DMS79 (cell line): ENCODE results near the gene CMTR1.
"Not testable (repeated sequence)": the region's sequence is repeated elsewhere in the genome, so short reads cannot be mapped to it uniquely, and the experiment has no call there.

Experiments
- DNase-seq: peaks from one replicate; lab custom pipeline; 2025; lab: John Stamatoyannopoulos, UW

Gene CMTR1

DNA sequence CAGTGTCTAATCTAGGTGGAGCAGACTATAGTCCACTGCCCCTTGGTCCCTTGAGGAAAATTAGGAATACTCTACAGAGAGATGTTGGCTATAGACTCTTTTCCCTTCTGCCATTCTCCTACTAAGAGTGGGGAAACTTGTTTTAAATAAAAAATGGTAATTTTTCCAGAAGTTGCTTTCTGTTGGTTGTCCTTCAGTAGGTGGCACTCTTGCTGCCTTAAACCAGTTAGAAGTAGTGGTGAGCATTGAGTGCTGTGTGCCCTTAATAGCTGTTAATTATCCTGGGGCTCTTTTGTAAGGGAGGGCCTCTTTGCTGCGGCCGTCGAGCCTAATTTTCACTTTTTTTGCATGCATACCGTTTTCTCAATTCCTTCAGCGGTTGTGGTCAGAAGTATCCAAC, 2.8 kb downstream of the CMTR1 start:
- DNase-seq, result no peak

DNA sequence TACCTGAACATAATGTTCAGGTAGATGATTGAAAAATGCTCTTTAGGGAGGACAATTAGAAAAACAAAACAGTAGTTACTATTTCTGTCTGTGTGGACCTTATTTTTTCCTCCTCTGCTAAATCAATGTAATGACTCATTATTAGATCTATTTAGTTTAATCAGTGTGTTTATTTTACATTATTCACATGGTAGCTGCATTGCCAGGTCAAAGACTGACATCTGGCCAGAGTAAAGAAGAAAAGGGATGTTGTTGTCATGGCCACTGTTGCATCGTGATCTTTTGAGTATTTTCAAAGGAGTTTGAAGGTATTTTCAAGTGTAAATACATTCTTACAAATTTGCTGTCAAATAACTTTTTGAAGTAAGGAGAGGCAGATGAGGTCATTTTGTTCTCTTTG, 5.9 kb downstream of the CMTR1 start:
- DNase-seq, result no peak

DNA sequence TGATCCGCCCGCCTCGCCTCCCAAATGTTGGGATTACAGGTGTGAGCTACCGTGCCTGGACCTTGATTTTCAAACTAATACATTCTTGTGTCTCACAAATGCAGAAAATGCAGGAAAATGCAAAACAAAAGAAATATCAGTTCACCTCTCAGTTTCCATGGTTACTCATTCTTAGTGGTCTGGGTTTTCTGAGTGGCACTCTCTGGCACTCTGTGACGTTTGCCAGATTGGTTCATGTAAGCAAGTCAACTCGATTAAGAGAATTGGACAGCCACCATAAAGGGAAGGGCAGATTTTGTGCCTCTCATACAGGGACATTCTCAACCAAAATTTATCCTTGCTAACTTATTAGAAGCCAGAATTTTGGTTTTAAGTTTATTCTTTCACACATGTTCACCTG, 8.6 kb downstream of the CMTR1 start:
- DNase-seq, result no peak

DNA sequence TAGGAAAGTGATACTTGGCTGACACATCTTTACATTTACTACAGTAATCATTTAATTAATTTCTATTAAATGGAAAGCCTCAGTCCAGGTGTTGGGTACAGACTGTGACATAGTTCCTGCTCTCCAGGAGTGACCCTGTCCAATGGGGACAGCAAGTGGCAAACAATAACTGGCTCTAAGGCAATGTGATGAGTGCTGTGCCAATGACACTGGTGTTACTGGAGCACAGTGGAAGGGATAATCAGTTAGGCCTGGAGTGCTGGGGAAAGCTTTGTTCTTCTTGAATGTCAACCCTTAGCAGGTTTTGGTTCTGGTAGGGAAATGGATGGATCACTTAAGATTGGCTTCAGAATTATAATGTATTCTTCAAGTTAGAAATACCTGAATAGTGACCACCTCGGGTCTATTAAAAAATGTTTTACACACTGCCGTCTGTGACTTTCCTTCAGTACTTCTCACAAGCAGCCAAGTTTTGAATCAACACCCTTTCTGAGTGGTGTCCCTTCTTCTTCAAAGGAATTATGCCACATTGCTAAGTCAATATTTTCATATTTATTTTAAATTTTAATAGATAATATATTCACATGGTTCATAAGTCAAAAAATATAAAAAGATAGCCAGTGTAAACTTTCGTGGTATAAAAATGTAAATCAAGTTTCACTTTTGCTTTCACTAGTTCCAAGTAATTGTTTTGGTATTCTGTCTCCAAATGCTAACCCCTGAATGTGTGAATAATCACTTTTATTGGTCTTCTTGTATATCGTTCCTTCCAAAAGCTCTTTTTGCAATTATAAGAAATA, 9.6 kb downstream of the CMTR1 start:
- no peak for DNase-seq

DNA sequence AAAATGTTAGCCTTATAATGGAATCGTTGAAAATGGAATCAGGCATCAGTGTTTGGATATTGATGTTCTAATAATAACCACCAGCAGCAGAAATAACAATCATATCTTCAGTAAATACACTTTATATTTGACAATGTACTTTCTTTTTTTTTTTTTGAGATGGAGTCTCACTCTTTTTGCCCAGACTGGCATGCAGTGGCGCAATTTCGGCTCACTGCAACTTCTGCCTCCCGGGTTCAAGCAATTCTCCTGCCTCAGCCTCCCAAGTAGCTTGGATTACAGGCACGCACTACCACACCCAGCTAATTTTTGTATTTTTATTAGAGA, 10.2 kb downstream of the CMTR1 start:
- DNase-seq, result not testable (repeated sequence)

DNA sequence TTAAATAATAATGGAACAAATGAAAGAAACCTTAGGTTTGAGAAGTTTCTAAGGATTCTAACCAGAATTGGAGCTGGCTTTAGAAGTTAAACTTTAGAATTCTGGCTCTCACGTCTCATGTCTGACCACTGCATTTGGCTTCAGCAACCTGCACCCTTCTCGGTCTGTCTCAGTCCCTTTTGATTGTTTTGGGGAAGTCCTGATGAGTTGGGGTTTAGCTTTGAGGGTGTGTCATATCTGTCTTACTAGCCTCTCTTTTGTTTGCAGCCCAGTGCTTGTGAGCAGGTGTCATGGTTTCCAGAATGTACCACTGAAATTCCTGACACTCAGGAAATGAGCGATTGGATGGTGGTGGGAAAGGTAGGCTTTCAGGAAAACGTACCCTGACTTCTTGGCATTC, 17.0 kb downstream of the CMTR1 start:
- no peak for DNase-seq

DNA sequence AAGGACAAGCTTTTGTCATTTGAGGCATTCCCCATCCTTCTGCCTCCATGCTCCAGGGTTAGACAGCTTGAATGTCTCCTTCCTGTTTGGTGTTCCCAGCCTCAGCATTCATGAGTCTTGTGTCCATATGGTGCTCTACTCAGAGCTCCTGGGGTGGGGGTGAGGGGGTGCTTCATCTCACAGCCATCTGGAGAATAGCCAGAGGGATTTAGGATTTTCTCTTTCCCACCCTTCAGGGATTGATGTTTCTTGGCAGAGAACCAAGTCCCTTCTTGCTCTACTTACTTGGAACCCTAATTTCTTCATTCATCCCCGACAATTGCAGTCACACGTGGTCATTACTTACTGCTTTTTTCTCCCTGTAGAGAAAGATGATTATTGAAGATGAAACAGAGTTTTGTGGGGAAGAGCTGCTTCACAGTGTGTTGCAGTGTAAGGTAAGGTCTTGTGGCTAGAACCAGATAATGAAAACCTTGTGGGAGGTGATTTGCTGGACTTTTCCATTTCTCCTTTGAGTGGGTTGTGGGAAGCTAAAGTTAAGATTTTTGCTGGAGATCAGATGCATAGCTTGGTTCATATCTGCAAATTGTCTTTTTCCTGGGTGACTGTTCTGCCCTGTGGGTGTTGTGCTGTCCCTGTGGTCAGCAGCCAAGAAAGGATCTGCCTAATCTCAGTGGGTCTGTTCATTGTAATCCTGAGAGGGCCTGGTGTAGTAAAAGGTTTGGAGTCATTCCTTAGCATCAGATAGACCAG, 18.6 kb downstream of the CMTR1 start:
- DNase-seq, result peak; percentile 13

DNA sequence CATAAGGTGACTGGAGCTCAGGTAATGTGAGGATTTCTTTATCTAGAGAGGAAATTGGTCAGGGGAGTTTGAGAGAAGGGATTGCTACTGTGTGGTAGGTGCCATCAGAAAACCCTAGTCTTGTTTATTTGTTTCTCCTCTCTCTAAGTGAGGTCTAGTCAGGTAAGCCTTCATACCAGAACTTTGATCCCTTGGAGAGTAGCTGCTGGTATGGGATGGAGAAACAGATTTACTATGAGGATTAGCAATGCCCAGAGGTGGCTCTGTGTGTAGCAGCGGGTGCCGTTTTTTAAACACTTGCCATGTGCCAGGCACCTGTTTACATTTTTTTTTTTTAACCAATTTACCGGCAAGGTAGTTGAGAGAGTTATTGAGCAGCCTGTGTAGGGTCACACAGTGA, 19.5 kb downstream of the CMTR1 start:
- no peak for DNase-seq

DNA sequence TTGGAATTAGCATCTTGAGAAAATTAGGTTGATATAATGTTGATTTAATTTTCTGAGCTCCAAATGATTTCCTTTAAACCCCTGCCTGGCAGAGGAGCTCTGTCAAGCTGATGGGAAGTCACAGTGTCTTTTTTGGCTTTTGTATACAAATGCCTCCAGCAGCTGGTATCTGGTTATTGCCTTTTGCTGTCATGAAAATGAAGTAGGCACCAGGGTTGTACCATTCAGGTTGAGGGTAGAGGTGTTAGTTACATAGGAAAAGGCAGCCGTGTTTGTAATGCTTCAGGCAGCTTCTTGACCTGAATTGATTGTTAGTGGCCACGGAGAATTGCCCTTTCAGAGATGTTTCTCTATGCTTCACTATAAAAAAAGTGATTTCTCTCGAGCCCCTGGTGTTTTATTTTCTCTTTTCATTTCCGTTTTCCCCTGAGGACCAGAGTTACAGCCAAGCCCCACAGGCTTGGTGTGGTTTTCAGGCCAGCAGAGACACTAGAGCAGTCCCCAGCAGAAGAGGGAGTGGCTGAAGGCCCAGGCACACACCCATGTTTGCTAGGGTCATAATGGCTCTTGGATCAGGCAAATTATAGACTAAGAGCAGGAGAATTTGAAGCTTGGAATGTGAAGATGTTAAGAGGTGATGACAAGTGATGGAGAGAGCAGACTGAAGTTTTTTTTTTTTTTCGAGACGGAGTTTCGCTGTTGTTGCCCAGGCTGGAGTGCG, 21.6 kb downstream of the CMTR1 start:
- peak; percentile 31 for DNase-seq

DNA sequence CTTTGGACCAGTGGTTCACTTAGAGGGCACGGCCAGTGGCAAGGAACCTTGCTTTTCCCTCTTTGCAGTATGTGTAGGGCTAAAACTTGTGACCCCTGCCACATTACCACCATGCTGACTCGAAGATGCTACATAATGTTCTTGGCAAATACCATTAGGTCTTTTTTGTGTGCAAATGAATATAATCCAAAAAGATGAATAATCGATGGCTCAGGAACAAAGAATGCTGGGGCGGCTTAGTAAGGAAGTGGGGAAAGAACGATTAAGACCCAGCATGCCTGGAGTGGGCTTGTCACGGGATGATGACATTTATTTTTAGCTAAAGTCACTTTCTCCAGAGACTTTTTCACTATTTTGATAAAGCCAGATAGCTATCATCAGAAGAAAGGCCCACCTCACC, 23.1 kb downstream of the CMTR1 start:
- no peak for DNase-seq

DNA sequence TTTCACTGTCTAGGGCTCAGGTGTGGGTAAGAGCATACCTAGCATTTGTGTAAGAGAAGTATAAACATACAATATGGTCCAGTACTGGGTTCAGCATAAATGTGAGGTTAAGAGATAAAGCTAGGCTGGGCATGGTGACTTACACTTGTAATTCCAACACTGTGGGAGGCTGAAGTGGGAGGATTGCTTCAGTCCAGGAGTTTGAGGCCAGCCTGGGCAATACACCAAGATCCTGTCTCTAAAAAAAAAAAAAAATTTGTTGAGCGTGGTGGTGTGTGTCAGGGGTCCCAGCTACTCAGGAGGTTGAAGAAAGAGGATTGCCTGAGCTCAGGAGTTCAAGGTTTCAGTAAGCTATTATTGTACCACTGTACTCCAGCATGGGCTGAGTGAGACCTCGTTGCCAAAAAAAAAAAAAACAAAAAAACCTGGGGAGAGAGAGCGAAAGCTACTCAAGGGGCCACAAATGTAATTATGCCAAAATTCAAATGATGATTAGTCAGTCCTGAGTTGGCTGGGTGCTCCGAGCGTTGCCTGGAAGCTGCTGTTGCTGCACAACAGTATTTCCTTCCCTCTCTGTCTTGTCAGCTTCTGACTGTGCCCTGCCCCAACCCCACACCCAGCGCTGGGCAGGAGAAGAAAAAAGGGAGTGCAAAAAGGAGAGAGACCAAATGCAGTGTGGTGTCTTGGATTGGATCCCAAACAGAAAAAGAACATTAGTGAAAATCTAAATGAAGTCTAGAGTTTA, 24.0 kb downstream of the CMTR1 start:
- no peak for DNase-seq

DNA sequence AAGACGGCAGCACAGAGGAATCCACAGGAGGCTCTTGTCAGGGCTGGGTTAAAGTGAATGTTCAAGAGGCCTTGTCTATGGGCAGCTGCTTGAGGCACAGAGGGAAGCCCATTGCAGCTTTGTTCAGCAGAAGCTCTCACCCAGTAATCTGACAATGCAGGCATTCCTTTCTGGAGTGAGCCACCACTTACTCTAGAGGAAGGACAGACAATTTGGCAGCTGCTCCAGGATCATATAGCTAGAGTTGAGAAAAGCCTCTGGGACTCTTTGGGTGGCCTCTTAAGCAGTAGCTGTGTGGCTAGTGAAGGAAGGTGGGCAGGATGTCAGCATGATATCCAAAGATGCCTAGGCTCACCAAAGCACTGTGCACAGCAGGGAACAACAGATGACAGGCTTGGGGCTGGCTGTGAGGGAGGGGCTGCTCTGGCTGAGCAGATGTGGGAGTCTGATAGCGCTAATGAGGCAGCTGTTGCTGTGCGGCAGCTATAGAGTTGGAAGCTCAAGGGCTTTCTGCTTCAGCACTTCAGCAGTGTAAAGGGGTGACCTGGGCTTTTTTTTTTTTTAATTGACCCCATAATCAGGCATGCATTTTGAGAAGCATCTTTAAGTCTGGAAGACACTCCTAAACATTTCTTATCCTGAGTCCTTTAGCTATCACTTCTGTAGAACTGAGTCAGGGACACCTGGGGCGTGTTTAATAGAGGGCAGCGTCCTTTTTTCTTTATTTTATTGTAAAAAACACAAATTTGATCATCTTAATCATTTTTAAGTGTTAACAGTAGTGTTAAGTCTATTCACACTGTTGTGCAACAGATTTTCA, 27.2 kb downstream of the CMTR1 start:
- DNase-seq, result peak; percentile 96

DNA sequence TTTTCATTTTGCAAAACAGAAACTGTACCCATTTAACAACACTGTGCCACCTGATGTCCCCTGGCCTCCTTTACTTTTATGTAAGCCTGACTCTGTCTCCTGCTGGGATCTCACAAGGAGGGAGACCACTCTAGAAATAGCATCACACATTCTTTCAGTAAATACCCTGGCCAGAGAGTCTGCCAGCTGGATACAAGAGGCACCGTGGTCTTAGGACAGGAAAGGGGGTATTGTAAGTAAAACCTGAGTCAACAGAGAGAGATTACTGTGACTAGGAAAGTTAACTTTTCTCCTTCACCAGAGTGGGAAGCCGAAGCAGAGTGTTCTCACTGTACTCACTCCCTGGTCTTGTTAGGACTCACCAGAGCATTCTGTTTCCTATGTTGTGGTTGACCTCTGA, 27.8 kb downstream of the CMTR1 start:
- no peak for DNase-seq

DNA sequence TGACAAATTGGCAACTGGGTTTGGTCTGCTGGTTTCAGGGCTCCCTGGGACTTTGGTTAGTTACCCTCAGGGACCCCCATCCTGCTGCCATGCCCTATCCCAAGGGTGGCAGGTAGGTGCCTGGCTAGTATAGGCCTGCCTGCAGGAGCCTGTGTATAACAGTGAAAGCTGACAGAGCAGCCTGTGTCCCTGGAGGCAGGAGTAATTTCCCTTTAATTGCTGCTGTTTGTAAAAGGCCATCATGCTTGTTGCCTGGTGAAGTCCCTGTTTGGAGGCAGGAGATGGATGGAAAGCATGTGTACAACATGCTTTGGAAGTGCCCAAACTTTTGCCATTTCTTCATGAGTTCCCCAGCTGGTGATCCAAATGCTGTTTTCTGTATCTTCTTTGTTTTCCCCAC, 30.1 kb downstream of the CMTR1 start:
- no peak for DNase-seq

DNA sequence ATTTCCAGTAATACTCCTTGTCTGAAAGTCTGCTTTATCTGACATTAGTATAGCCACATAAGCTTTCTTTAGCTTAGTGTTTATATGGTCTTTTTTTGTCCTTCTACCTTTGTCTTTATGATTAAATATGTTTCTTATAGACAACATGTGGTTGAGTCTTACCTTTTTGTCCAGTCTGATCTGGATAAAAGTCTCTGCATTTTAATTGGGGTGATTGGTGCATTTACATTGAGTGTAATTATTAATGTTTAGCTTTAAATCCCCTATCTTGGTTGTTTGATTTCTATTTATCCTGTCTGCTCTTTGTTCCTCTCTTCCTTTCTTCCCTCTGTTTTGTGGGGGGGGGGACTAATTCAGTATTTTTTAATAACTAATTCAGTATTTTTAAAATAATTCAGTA, 34.7 kb downstream of the CMTR1 start:
- DNase-seq, result no peak

DNA sequence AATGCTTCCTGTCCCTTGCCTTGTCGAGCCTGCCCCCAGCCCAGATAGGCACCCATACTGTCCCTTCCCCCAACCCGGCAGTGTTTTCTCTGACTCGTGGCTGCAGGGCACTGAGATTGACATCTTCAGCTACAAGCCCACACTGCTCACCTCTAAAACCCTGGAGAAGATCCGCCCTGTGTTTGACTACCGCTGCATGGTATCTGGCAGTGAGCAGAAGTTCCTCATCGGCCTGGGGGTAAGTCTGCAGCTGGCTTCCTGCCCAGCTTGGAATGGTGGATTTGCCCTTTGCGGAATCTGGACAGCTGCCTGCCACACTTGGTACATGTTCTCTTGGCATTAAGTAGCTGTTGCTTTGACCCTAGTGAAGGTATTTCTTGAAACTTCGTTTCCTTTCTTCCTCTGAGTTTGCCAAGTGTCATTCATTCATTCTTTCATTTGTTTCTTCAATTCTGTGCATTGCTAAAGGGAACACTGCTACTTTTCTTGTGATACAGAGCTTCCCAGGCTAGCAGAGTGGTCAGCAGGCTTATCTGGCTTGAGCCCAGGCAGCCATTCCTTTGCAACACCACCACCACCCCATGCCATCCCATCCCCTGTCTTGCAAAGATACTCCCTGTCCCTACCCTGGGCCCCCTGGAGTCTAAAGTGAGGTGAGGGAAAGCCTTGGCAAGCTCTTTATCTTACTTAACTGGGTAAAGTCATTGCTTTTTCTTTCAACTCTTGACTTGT, 40.5 kb downstream of the CMTR1 start:
- no peak for DNase-seq

DNA sequence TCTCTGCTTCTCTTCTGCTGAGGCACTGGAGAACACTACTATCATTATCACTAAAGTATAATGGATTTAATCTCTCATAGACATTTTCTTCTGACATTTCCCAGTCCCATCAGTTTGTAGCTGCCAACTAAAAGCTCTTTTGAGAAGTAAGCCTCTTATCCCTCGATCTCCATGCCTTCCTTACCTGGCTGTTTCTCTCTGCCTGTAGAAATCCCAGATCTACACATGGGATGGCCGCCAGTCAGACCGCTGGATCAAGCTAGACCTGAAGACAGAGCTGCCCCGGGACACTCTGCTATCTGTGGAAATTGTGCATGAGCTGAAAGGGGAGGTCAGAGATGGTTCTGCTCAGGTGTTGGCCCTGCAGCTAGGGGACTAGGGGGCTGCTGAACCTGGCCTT, 41.3 kb downstream of the CMTR1 start:
- DNase-seq, result no peak

DNA sequence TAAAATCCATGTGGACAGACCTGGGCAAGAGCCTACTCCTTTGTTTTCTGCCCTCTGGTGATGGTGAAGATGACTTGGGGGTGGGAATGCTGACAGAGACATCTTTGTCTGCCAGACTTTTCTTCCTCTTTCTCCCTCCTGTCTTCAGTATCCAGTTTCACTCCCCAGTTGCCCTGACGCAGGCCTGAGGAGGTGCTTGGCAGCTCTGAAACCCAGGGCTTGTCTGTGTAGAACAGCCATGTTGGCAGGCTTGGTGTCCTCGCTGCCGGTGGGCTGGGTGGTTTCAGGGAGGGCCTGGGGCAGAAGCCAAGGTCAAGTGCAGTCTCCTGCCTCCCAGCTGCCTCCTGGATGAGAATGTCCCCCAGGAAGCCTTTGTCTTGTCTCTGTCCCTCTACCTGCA, 44.2 kb downstream of the CMTR1 start:
- no peak for DNase-seq

DNA sequence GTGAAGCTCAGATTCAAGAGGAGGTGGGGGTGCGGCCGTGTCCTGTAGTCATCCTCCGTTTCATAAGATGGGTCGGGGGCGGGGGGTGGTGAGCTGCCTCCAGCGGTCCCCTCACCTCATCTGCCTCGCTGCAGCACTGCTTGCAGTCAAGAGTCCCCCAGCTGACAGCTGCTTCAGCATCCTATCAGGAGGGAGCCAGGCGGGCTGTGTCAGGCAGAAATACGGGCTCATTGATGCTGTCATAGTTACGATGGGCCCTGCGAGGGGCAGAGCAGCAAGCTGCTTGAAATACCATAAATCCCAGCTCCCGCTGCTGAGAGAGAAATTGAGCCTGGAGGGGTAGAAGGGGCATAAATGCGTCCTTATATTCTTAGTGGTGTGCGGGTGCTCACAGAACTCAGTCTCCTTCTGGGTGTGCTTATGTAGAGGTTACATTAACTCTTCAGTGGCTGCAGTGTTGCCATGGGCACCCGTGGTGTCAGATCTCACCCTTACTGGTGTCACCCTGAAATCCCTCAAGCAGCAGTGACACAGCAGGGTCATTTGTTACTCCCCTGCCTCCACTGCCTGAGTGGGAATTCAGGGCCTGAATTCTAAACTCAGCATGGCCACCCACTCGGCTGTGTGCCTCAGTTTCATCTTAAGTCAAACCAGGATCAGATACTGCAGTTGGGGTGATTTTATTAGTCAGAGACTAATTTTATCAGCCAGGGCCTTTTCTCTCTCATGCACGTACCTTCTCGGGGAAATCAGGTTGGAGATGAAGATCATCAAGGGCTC, 44.8 kb downstream of the CMTR1 start:
- no peak for DNase-seq

DNA sequence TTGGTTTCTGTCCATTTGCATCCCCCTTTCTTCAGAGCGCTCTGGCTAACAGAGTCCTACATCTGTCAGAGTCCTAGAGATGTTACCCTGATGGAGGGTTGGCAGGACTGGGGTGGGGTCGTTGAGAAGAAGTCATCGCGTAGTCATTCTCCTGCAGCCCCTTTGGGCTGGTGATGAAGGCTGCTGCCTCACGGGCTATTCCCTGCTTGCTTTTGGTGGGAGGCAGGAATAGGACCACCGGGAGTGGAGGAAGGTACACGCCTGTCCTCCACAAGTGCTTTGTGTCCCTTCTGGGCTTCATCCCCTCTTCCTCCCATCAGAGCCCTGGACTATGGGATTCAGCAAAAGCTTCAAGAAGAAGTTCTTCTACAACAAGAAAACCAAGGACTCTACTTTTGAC, 45.8 kb downstream of the CMTR1 start:
- DNase-seq, result no peak
